GM12801 (cell line): ENCODE data around the gene GPC1.

ENCODE experiments used
- TF ChIP-seq, protein P1 (sequence below): IDR thresholded peaks from one replicate; pipeline ENCODE4 v1.5.1; 2011; ENCODE audit warnings: control low read depth; ENCODE audit not compliant: insufficient read length; ENCODE audit errors: extremely low read depth

GPC1 gene

DNA sequence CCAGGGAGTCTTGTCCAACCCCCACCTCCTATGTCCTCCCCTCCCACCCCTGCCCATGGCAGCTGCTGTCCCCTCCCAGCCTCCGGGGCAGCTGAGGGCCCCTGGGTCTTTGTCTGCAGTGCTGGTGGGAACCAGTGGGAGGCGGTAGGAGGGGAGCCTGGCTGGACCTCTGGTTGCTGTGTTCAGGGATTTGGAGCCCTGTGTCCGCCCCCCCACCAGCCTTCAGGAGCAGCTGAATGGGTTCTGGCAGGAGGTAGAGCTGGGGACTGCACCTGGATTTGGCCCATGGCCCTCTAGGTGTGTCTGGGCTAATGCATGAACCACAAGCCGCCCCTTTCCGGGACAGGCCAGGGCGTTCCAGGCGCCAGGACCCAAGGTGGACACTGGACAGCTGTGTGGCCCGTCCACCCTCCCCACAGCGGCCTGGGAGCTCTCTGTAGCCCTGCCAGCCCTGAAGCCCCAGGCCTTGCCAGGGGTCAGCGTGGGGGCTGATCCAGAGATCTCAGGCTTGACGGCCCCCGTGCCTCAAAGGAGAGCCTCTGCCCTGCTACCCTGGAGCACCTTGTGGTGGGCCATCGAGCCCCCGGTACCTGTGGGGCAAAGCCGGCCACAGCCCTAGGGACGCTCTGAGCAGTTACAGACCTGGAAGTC, 25.4 kb downstream of the GPC1 start:
- TF ChIP-seq, protein P1, sequence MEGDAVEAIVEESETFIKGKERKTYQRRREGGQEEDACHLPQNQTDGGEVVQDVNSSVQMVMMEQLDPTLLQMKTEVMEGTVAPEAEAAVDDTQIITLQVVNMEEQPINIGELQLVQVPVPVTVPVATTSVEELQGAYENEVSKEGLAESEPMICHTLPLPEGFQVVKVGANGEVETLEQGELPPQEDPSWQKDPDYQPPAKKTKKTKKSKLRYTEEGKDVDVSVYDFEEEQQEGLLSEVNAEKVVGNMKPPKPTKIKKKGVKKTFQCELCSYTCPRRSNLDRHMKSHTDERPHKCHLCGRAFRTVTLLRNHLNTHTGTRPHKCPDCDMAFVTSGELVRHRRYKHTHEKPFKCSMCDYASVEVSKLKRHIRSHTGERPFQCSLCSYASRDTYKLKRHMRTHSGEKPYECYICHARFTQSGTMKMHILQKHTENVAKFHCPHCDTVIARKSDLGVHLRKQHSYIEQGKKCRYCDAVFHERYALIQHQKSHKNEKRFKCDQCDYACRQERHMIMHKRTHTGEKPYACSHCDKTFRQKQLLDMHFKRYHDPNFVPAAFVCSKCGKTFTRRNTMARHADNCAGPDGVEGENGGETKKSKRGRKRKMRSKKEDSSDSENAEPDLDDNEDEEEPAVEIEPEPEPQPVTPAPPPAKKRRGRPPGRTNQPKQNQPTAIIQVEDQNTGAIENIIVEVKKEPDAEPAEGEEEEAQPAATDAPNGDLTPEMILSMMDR = no peak

DNA sequence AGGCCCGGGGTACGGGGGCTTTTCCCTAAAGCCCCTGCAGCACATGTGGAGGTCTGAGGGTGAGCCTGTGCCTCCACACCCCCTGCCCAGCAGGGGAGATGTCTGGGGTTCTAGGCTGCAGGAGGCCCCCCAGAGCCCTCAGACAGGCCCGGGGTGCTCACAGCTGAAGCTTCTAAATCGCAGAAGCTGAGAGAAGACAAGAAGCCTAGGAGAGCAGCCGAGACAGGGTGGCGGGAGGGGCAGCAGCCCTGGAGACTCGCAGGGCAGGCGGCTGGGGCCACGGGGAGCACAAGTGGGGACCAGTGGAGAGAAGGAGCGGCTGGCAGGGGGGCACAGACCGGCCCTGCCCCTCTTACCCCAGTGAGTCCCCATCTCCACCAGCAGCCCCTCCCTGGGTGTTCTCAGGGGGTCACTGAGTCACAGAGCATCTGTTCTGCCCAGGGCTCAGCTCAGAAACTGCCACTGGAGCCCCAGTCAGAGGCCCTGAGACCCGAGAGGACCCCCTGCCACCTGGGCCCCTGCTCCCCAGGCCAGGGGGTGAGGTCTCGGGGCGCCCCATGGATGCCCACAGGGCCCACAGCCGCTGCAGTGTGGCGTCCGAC, 26.1 kb downstream of the GPC1 start:
- TF ChIP-seq, protein P1 = no peak

DNA sequence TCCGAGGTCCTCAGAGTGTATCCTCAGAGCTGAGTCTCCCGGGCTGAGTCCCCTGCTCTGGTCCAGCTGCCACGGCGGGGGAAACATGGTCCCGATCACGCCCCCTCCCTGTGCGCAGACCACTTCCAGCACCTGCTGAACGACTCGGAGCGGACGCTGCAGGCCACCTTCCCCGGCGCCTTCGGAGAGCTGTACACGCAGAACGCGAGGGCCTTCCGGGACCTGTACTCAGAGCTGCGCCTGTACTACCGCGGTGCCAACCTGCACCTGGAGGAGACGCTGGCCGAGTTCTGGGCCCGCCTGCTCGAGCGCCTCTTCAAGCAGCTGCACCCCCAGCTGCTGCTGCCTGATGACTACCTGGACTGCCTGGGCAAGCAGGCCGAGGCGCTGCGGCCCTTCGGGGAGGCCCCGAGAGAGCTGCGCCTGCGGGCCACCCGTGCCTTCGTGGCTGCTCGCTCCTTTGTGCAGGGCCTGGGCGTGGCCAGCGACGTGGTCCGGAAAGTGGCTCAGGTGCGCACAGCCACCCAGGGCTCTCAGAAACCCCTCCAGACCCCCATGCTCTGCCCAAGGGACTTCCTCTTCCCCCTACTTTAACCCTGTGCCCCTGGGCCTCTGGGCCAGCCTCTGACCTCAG, 26.7 kb downstream of the GPC1 start:
- TF ChIP-seq, protein P1 = no peak

DNA sequence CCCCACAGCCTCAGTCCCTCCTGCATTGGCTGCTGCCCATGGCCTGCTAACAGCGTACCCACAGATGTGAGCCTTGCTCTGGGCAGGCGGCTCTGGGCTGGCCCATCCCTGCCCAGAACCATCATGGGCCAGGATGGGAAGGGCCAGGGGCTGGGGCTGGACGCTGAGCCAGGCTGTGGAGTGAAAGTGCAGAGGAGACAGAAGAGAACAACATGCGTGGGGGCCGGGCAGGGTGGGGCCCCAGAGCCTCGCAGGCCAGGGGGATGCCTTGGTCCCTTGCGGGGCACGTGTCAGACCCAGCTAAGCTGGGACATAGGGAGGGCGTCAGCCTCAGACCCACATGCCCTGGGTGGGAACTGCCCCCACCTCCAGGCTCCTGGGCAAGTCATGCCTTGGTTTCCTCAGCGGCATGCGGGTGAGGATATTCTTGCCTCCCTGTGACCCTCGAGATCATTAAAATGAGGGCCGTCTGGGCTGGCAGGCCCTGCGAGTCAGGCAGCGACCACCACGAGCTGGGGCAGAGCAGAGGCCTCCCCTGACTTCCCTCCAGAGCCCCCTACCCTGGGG, 27.3 kb downstream of the GPC1 start:
- TF ChIP-seq, protein P1 = no peak

DNA sequence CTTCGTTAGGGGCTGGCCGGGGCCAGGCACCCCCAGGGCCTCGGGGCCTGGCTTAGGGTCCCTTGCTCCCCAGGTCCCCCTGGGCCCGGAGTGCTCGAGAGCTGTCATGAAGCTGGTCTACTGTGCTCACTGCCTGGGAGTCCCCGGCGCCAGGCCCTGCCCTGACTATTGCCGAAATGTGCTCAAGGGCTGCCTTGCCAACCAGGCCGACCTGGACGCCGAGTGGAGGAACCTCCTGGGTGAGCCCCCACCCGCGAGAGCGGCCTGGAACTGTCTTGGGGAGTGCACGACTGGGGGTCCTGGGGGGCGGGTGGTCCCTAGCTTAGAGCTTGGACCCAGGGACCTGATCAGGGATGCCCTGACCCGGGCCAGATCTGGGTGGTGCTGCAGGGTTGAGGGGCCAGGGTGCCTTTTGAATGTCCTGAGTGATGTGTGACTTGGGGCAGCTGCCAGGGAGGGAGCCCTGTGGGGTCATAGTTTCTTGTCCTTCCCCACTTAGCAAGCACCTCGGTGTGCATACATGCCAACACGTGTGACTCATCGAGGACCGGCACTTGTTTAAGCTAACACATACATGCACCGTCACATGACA, 27.9 kb downstream of the GPC1 start:
- TF ChIP-seq, protein P1 = no peak

DNA sequence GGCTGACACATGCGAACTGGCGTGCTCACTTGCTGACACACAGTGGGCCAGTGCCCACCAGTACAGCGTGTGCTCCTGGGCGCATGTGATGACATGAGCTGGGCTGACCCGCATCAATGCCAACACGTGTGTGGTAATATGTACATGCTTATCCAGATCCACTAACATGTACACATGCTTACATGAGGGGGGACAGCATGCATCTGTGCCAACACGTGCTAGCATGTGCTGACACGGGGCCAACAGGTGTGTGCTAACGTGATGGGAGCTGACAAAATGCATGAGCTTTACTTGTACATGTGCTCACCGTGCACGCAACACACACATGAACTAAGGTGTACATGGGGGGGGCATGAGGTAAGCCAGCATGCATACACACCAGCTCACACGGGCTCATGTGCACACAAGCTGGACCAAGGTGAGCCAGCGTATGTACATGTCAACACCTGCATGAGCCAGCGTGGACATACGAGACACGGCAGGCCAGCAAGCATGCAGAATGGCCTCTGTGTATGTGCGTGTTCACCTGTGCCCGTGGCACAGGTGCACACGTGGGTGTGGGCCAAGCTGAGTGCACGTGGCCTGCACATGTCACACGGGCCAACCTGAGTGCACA, 28.5 kb downstream of the GPC1 start:
- TF ChIP-seq, protein P1 = no peak
